LNCAP (cell line): ENCODE measurements around the gene SHC3.

Source experiments
- CTCF ChIP-seq: fragments of 450-650 bp; IDR thresholded peaks from 2 replicates; pipeline ENCODE4 v1.5.1; 2017; ENCODE audit warnings: mild to moderate bottlenecking

SHC3 gene

DNA sequence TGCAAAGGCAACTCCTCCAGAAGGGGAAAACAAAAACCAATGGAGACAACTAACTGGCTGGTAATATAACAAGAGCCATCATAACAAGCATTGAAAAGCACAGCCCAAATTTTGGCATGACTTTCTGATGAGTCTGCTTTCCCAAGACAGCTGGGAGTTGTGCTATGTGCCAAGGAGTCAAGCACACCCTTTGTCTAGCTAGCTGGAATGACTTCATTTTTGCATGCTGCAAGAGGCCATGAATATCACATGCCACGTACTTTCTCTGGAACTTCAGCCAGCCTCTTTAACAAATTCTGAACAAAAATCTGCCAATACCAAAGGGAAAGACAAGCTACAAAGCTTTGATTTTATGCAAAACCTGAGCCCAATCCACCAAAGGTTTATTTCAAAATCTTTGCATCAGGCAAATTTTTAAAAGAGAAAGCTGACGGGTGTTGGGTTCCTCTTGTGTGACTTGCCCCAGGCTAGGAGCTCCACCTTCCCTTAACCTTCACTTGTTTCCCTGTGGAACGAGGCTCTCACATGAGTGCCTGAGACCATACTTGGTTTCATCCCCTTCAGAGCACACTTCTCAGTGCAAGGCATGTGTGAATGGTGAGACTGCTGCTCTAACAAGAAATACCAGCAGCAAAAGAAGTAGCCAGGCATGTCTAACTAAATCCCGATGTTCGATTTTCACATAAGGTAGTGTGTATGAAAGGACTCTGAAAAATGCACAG, 140.1 kb downstream of the SHC3 start:
- TF ChIP-seq CTCF, result no peak

DNA sequence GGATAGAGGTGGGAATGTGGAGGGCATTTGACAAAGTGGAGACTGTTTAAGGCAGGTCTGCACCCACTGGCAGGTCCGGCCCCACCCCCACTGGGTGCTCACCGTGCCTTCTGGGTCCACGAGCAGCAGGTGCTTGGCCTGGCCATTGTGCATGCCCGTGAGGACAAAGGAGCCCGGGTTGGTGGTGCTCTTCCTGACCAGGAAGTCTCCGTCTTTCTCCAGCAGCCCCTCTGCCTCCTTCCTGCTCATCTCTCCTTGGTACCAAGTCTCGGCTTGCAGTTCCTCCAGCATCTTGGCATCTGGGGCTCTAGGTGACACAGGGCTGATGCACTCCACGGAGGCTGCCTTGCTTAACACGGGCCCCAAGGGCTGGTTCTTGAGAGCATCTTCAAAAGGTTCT, 140.7 kb downstream of the SHC3 start:
- TF ChIP-seq CTCF, result no peak

DNA sequence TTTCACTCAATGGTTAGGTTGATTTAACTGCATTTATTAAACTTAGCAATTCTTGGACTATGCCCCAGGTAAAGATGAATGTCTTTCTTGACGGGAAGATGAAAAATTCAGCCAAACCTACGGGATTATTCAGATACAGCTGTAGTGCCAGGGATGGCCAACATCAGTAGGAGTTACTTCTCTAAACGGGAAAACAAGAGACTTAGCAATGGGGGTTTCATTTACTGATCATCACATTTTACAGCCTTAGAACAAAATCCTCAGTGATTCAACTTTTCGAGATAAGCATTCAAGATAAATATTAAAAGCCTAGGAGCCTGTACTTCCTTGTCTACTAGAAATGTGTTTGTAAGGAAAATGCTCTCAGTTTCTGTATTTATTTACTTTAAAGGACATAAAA, 141.3 kb downstream of the SHC3 start:
- no peak for TF ChIP-seq CTCF

GRCh38 chr9:89036891-89037290, 141.7 kb downstream of the SHC3 start:
- no peak for TF ChIP-seq CTCF

- TF ChIP-seq CTCF, result no peak
These were observed 142.2 kb downstream of the SHC3 start for GRCh38 chr9:89036383-89036782.

- no peak for TF ChIP-seq CTCF
These were observed 146.0 kb downstream of the SHC3 start for GRCh38 chr9:89032661-89033060.

GRCh38 chr9:89032173-89032572, 146.4 kb downstream of the SHC3 start:
- no peak for TF ChIP-seq CTCF

DNA sequence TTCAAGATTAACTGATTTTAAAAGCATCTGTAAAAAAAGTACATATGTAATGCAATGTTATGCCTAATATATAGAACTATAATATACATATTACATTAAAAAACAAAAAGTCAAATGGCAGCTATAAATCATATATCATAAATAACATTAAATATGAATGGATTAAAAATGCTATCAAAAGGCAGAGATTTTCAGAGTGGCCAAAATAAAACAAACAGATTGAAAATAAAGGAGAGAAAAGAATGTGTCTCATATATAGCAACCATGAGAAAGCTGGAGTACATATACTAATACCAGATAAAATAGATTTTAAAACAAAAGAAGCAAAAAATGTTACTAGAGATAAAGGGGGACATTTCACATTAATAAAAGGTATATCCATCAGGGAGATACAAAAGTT, 148.8 kb downstream of the SHC3 start:
- TF ChIP-seq CTCF, result no peak
